ENCODE measurements around the gene GPR160.

The GPR160 gene

DNA sequence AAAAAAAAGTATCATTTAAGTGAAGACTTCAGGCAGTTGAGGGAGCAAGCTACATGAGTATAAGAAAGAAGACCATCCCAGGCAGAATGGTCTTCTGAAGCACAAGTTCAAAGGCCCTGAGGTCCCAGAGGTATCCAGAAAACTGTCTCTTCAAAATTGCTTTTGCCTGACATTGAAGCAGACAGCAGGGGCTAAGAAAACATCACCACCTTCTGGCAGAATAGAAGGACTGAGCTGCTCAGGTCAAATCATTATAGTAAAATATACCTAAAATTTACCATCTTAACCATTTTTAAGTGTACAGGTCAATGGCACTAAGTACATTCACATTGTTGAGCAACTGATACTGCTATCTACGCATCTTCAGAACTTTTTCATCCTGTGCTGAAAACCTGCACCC is 16.4 kb downstream of the GPR160 start:
- no peaks in the 10 kb centered on the region for H3K36me3 ChIP-seq (ENCODE audit: control insufficient read depth, insufficient read depth, low read length)
- no peaks in the 10 kb centered on the region for H3K9me3 ChIP-seq (ENCODE audit: control insufficient read depth, insufficient read depth, low read length)
- H3K27me3 ChIP-seq (ENCODE audit: control insufficient read depth, insufficient read depth, low read length): no peaks in the 10 kb centered on the region
- no peak overlapping the region for H3K4me3 ChIP-seq (ENCODE audit: low read depth, low read length)
- H3K4me1 ChIP-seq (ENCODE audit: control insufficient read depth, insufficient read depth, low read length): peaks cover 12% of the 10 kb centered on the region
- no peak overlapping the region for H3K9ac ChIP-seq (ENCODE audit: low read depth, low read length)

- H3K36me3 ChIP-seq (ENCODE audit: control insufficient read depth, insufficient read depth, low read length): no peaks in the 10 kb centered on the region
- no peak overlapping the region for H3K4me3 ChIP-seq (ENCODE audit: low read depth, low read length)
Observed at GRCh38 chr3:170055209-170055608, 17.4 kb downstream of the GPR160 start.

GRCh38 chr3:170056710-170057454 is 19.1 kb downstream of the GPR160 start:
- Histone ChIP-seq H3K9ac (ENCODE audit: low read depth, low read length) (no peak overlapping the region), H3K4me1 (ENCODE audit: control insufficient read depth, insufficient read depth, low read length) (peaks cover 13% of the 10 kb centered on the region), H3K9me3 (ENCODE audit: control insufficient read depth, insufficient read depth, low read length) (no peaks in the 10 kb centered on the region), H3K4me3 (ENCODE audit: low read depth, low read length) (no peak overlapping the region), H3K36me3 (ENCODE audit: control insufficient read depth, insufficient read depth, low read length) (no peaks in the 10 kb centered on the region), H3K27me3 (ENCODE audit: control insufficient read depth, insufficient read depth, low read length) (no peaks in the 10 kb centered on the region)

More at GRCh38 chr3:170055209-170055608, 17.4 kb downstream of the GPR160 start:
- Histone ChIP-seq H3K9me3 (ENCODE audit: control insufficient read depth, insufficient read depth, low read length) (no peaks in the 10 kb centered on the region), H3K9ac (ENCODE audit: low read depth, low read length) (no peak overlapping the region), H3K27me3 (ENCODE audit: control insufficient read depth, insufficient read depth, low read length) (no peaks in the 10 kb centered on the region), H3K4me1 (ENCODE audit: control insufficient read depth, insufficient read depth, low read length) (peaks cover 13% of the 10 kb centered on the region)

DNA sequence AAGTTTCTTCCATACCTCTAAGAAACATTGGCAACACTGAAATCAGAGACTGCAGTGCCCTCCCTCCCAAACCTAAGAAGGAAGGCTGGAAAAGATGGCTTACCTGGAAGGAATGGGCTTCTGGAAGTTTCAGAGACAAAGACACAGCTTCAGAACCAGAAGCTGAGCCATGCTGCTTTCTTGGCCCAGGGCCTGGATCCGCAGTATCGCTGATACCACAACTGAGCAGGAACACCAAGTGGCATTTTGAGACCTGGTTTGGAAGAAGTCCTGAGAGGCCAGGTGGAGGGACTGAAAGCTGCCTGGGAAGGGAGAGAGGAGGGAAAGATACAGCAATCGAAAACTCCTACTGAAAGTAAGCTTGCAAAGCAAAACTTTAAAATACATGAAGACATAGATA is 19.8 kb downstream of the GPR160 start:
- H3K36me3 ChIP-seq (ENCODE audit: control insufficient read depth, insufficient read depth, low read length): no peaks in the 10 kb centered on the region
- no peak overlapping the region for H3K9ac ChIP-seq (ENCODE audit: low read depth, low read length)
- no peaks in the 10 kb centered on the region for H3K27me3 ChIP-seq (ENCODE audit: control insufficient read depth, insufficient read depth, low read length)
- peaks cover 13% of the 10 kb centered on the region for H3K4me1 ChIP-seq (ENCODE audit: control insufficient read depth, insufficient read depth, low read length)
- H3K9me3 ChIP-seq (ENCODE audit: control insufficient read depth, insufficient read depth, low read length): no peaks in the 10 kb centered on the region
- H3K4me3 ChIP-seq (ENCODE audit: low read depth, low read length): no peak overlapping the region

- no peak overlapping the region for H3K9ac ChIP-seq (ENCODE audit: low read depth, low read length)
- no peaks in the 10 kb centered on the region for H3K9me3 ChIP-seq (ENCODE audit: control insufficient read depth, insufficient read depth, low read length)
- no peaks in the 10 kb centered on the region for H3K36me3 ChIP-seq (ENCODE audit: control insufficient read depth, insufficient read depth, low read length)
- H3K4me1 ChIP-seq (ENCODE audit: control insufficient read depth, insufficient read depth, low read length): peaks cover 13% of the 10 kb centered on the region
- H3K27me3 ChIP-seq (ENCODE audit: control insufficient read depth, insufficient read depth, low read length): no peaks in the 10 kb centered on the region
- no peak overlapping the region for H3K4me3 ChIP-seq (ENCODE audit: low read depth, low read length)
Observed at GRCh38 chr3:170058127-170058526, 20.3 kb downstream of the GPR160 start.

- Histone ChIP-seq H3K4me3 (ENCODE audit: low read depth, low read length) (no peak overlapping the region), H3K9ac (ENCODE audit: low read depth, low read length) (no peak overlapping the region), H3K4me1 (ENCODE audit: control insufficient read depth, insufficient read depth, low read length) (peaks cover 13% of the 10 kb centered on the region), H3K27me3 (ENCODE audit: control insufficient read depth, insufficient read depth, low read length) (no peaks in the 10 kb centered on the region), H3K36me3 (ENCODE audit: control insufficient read depth, insufficient read depth, low read length) (no peaks in the 10 kb centered on the region), H3K9me3 (ENCODE audit: control insufficient read depth, insufficient read depth, low read length) (no peaks in the 10 kb centered on the region)
Observed at GRCh38 chr3:170059447-170059846, 21.7 kb downstream of the GPR160 start.

DNA sequence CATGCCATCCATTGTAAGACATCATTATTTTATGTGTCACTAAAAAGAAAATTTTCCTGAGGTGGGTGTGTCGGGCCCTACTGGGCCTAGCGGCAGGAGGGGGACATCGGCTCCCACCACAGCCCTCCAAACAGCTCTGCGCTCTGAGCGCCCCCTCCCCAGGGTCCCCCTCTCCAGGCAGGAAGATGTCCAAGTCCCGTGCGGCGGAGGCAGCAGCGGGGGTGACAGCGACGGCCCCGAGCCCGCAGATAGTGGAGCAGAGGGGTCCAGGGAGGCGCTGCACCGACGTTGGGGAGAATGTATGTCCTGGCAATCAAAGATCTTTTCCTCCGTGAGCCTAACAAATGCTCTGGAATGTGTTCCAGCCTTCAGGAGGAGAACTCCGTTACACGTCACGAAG is 24.3 kb downstream of the GPR160 start:
- H3K27me3 ChIP-seq (ENCODE audit: control insufficient read depth, insufficient read depth, low read length): no peaks in the 10 kb centered on the region
- H3K9ac ChIP-seq (ENCODE audit: low read depth, low read length): no peak overlapping the region
- no peaks in the 10 kb centered on the region for H3K9me3 ChIP-seq (ENCODE audit: control insufficient read depth, insufficient read depth, low read length)
- no peak overlapping the region for H3K4me3 ChIP-seq (ENCODE audit: low read depth, low read length)
- peaks cover 13% of the 10 kb centered on the region for H3K4me1 ChIP-seq (ENCODE audit: control insufficient read depth, insufficient read depth, low read length)
- no peaks in the 10 kb centered on the region for H3K36me3 ChIP-seq (ENCODE audit: control insufficient read depth, insufficient read depth, low read length)

GRCh38 chr3:170062769-170063168 is 25.0 kb downstream of the GPR160 start:
- no peaks in the 10 kb centered on the region for H3K27me3 ChIP-seq (ENCODE audit: control insufficient read depth, insufficient read depth, low read length)
- no peaks in the 10 kb centered on the region for H3K36me3 ChIP-seq (ENCODE audit: control insufficient read depth, insufficient read depth, low read length)

GRCh38 chr3:170063691-170064090 is 25.9 kb downstream of the GPR160 start:
- no peaks in the 10 kb centered on the region for H3K27me3 ChIP-seq (ENCODE audit: control insufficient read depth, insufficient read depth, low read length)
- H3K4me3 ChIP-seq (ENCODE audit: low read depth, low read length): no peak overlapping the region
- no peak overlapping the region for H3K9ac ChIP-seq (ENCODE audit: low read depth, low read length)
- no peaks in the 10 kb centered on the region for H3K9me3 ChIP-seq (ENCODE audit: control insufficient read depth, insufficient read depth, low read length)
- H3K36me3 ChIP-seq (ENCODE audit: control insufficient read depth, insufficient read depth, low read length): no peaks in the 10 kb centered on the region
- peaks cover 5% of the 10 kb centered on the region for H3K4me1 ChIP-seq (ENCODE audit: control insufficient read depth, insufficient read depth, low read length)

More at GRCh38 chr3:170062769-170063168, 25.0 kb downstream of the GPR160 start:
- Histone ChIP-seq H3K9ac (ENCODE audit: low read depth, low read length) (no peak overlapping the region), H3K9me3 (ENCODE audit: control insufficient read depth, insufficient read depth, low read length) (no peaks in the 10 kb centered on the region), H3K4me1 (ENCODE audit: control insufficient read depth, insufficient read depth, low read length) (peaks cover 10% of the 10 kb centered on the region), H3K4me3 (ENCODE audit: low read depth, low read length) (no peak overlapping the region)

DNA sequence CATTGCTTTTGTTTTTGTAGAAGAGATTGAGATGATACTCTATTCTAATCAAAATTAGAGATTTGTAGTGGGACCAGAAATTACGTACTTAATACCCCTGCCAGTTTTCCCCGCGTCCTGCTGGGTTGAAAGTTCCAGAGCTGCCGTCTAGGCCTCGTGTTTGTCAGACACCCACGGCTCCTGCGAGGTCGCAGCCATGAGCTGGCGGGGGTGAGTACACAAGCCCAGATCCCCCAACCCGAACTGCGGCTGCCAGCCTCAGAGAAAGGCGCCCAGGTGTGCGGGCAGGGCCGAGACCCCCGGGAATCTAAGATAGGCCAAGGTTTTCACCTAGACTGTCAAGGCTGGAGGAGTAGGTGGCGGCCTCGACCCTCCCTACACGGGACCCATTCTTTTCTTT is 26.3 kb downstream of the GPR160 start:
- no peaks in the 10 kb centered on the region for H3K36me3 ChIP-seq (ENCODE audit: control insufficient read depth, insufficient read depth, low read length)

GRCh38 chr3:170075441-170076091 is 37.8 kb downstream of the GPR160 start:
- no peaks in the 10 kb centered on the region for H3K36me3 ChIP-seq (ENCODE audit: control insufficient read depth, insufficient read depth, low read length)
- no peak overlapping the region for H3K4me3 ChIP-seq (ENCODE audit: low read depth, low read length)
- H3K27me3 ChIP-seq (ENCODE audit: control insufficient read depth, insufficient read depth, low read length): no peaks in the 10 kb centered on the region
- H3K9ac ChIP-seq (ENCODE audit: low read depth, low read length): no peak overlapping the region
- H3K9me3 ChIP-seq (ENCODE audit: control insufficient read depth, insufficient read depth, low read length): no peaks in the 10 kb centered on the region
- H3K4me1 ChIP-seq (ENCODE audit: control insufficient read depth, insufficient read depth, low read length): no peaks in the 10 kb centered on the region

More for the DNA sequence above, 26.3 kb downstream of the GPR160 start:
- Histone ChIP-seq H3K27me3 (ENCODE audit: control insufficient read depth, insufficient read depth, low read length) (no peaks in the 10 kb centered on the region), H3K9me3 (ENCODE audit: control insufficient read depth, insufficient read depth, low read length) (no peaks in the 10 kb centered on the region), H3K4me3 (ENCODE audit: low read depth, low read length) (no peak overlapping the region), H3K4me1 (ENCODE audit: control insufficient read depth, insufficient read depth, low read length) (peaks cover 2% of the 10 kb centered on the region), H3K9ac (ENCODE audit: low read depth, low read length) (no peak overlapping the region)

GRCh38 chr3:170076715-170077238 is 39.0 kb downstream of the GPR160 start:
- H3K4me1 ChIP-seq (ENCODE audit: control insufficient read depth, insufficient read depth, low read length): no peaks in the 10 kb centered on the region
- H3K9ac ChIP-seq (ENCODE audit: low read depth, low read length): no peak overlapping the region
- no peaks in the 10 kb centered on the region for H3K36me3 ChIP-seq (ENCODE audit: control insufficient read depth, insufficient read depth, low read length)
- no peak overlapping the region for H3K4me3 ChIP-seq (ENCODE audit: low read depth, low read length)
- H3K27me3 ChIP-seq (ENCODE audit: control insufficient read depth, insufficient read depth, low read length): no peaks in the 10 kb centered on the region
- H3K9me3 ChIP-seq (ENCODE audit: control insufficient read depth, insufficient read depth, low read length): no peaks in the 10 kb centered on the region

Data from iPS-15b (cell line).